ENCODE data around the gene RANBP3. TPM values are rescaled to one million over a fixed set of nuclear protein-coding genes. Genes with fewer than 3 reads are reported as not detected.

RANBP3 gene
- total and polyA plus RNA-seq, 2 of the 8 experiments (the other 6 are each of a cell fraction or from before 2014, with no cell fraction given), result 95.4 to 122 TPM

DNA sequence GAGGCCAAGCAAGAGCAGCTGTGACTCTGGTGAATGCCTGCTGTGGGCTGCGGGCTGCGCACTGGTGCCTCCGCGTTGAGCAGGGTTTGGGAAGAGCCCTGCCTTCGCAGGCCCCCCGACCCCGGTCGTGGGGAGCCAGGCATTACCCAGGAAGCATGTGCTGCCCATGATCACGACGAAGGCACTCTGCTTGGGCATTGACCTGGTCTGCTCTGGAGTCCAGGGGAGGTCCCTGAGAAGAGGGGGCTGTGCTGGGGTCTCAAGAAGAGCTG lies 19.2 kb downstream of the RANBP3 start:
- Histone ChIP-seq H3K23me2 (ENCODE audit: low read depth, low read length) (no peaks in the 10 kb centered on the region), H2BK12ac (ENCODE audit: low read depth, low read length) (no peak overlapping the region), H3K4me2 (ENCODE audit: insufficient read depth in 1 of 2, low read depth in 2 of 2, low read length in 2 of 2) (no peak overlapping the region), H3K4me3 (ENCODE audit: extremely low read depth in 1 of 4, insufficient read depth in 2 of 4, low read depth in 3 of 4, low read length in 4 of 4) (no peak overlapping the region), H3K27ac (ENCODE audit: low read depth, low read length) (no peak overlapping the region), H2BK5ac (ENCODE audit: low read depth, low read length) (no peak overlapping the region), H4K8ac (ENCODE audit: extremely low read depth, insufficient read depth, low read length) (no peak overlapping the region), H3K79me2 (ENCODE audit: control insufficient read depth in 1 of 2, insufficient read depth in 2 of 2, low read length in 2 of 2) (peaks cover 14 to 95% of the 10 kb centered on the region in 2 experiments), H3K18ac (ENCODE audit: extremely low read depth, low read length) (no peak overlapping the region), H3K14ac (ENCODE audit: insufficient read length) (no peak overlapping the region), H2BK15ac (ENCODE audit: low read length) (no peak overlapping the region), H3K23ac (ENCODE audit: insufficient read length) (no peak overlapping the region), H3K9ac (replicated peaks in 1 of 4; ENCODE audit: extremely low read depth in 1 of 4, low read depth in 3 of 4, low read length in 3 of 4) (no peak overlapping the region), H3K56ac (replicated peaks; ENCODE audit: insufficient read length, low read depth, low read length) (no peak overlapping the region), H3K4ac (replicated peaks; ENCODE audit: insufficient read length, low read depth, low read length) (no peak overlapping the region), H3K9me3 (ENCODE audit: insufficient read depth in 2 of 2, low read depth in 1 of 2, low read length in 1 of 2) (no peaks in the 10 kb centered on the region), H3K4me1 (replicated peaks in 1 of 4; ENCODE audit: control insufficient read depth in 3 of 4, insufficient read depth in 4 of 4, low read length in 3 of 4) (peaks cover 12 to 41% (median 23%) of the 10 kb centered on the region in 4 experiments), H2AK5ac (ENCODE audit: low read depth, low read length) (no peak overlapping the region), H2AFZ (ENCODE audit: low read length) (no peak overlapping the region), H4K91ac (replicated peaks; ENCODE audit: insufficient read length, low read length) (no peak overlapping the region), H2BK20ac (ENCODE audit: low read length) (no peak overlapping the region), H3K36me3 (ENCODE audit: control insufficient read depth in 2 of 4, insufficient read depth in 4 of 4, low read length in 3 of 4) (no peaks in the 10 kb centered on the region), H4K5ac (ENCODE audit: insufficient read length, low read depth, low read length) (no peak overlapping the region), H3K27me3 (replicated peaks in 1 of 4; ENCODE audit: control insufficient read depth in 3 of 4, extremely low read depth in 1 of 4, insufficient read depth in 3 of 4, low read length in 3 of 4) (no peaks in the 10 kb centered on the region; a peak in 1 of 7 replicates), H4K20me1 (replicated peaks in 1 of 2; ENCODE audit: control insufficient read depth in 1 of 2, insufficient read depth in 2 of 2, low read length in 2 of 2) (peaks cover 39 to 53% of the 10 kb centered on the region in 2 experiments), H2BK120ac (replicated peaks; ENCODE audit: low read depth, low read length) (no peak overlapping the region), H3K79me1 (ENCODE audit: low read depth, low read length) (peaks cover 42% of the 10 kb centered on the region)
- FAIRE-seq (no peak), DNase-seq (ENCODE audit: low read depth in 1 of 2, low spot score in 2 of 2) (no peak)
- WGBS, 2 experiments (ENCODE audit: extremely low coverage in 1 of 2, insufficient coverage in 1 of 2, insufficient read length in 1 of 2, insufficient replicate concordance in 2 of 2, low coverage in 1 of 2, low lambda C conversion rate in 2 of 2, missing lambda C conversion rate in 1 of 2), result 95% methylated on average over 9 of the region's 10 CpGs; no CpG with 5 or more reads in 1 of the 2 experiments
- CTCF ChIA-PET (ENCODE audit: partially characterized antibody), result interaction anchor here (0.6 to 5.8 kb wide), 3 partner anchors 8 to 752 kb away, joined by 3 to 43 read pairs (median 3); no protein-coding TSS in a partner anchor
- POLR2A ChIA-PET (ENCODE audit: partially characterized antibody), result no interaction called here
- no peak for TF ChIP-seq NRF1 (IDR thresholded peaks at IDR 0.05; ENCODE audit: low read depth, low read length)
- no peak for TF ChIP-seq GABPA (IDR thresholded peaks at IDR 0.05; ENCODE audit: borderline replicate concordance, insufficient read depth, low read length)
- TF ChIP-seq RXRA (IDR thresholded peaks at IDR 0.05; ENCODE audit: insufficient read depth, low read depth, low read length), result no peak
- TF ChIP-seq, protein P1, sequence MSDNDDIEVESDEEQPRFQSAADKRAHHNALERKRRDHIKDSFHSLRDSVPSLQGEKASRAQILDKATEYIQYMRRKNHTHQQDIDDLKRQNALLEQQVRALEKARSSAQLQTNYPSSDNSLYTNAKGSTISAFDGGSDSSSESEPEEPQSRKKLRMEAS (IDR thresholded peaks at IDR 0.05), result no peak; the same call in 1 of the 2 replicates

Measured in H1 (cell line).